HepG2 (cell line): ENCODE data around the gene XCL2. TPM values are rescaled to one million over a fixed set of nuclear protein-coding genes. Genes with fewer than 3 reads are reported as not detected.

Experiments used
- ATAC-seq: fragments of 200-7000 bp; cut with Tn5 transposase; 3 replicates; pipeline ENCODE4 v1.9.1; 2020; ENCODE audit warnings: mild to moderate bottlenecking, moderate library complexity
- BruUV-seq: library from RNA; stranded (reverse); fragments of 400-500 nt; replicated peaks from 2 replicates; lab custom pipeline; 2021; lab: Mats Ljungman, UMichigan
- CTCF ChIA-PET: fragments of 300-600 bp; formaldehyde crosslinking; extraction: SDS; loops from one replicate; lab custom pipeline; 2021; ENCODE audit warnings: low total read pairs, inconsistent platforms, low intra/inter-chr PET ratio; lab: Yijun Ruan, JAX
- POLR2A ChIA-PET: fragments of 350-600 bp; sonication (Branson Sonifier 250); formaldehyde crosslinking; loops from one replicate; lab custom pipeline; 2020; ENCODE audit warnings: antibody characterized with exemption, inconsistent platforms; lab: Yijun Ruan, JAX
- DNase-seq: peaks from one replicate; pipeline ENCODE4 v3.0.0-alpha.2; 2015; ENCODE audit warnings: low spot score
- FAIRE-seq: peaks from 3 replicates; lab custom pipeline; 2011; peaks lifted over from hg19 to GRCh38; lab: Jason Lieb, UNC
- H2AFZ ChIP-seq: one replicate; pipeline ENCODE4 v1.6.1; 2011; ENCODE audit warnings: low read length, inconsistent platforms
- H3K27ac ChIP-seq: fragments of 300-600 bp; 3 replicates; pipeline ENCODE4 v1.8.0; 2011; ENCODE audit warnings: mixed run types, mild to moderate bottlenecking, mixed read lengths, low read length, inconsistent platforms; ENCODE audit not compliant: insufficient read depth; ENCODE audit errors: extremely low read length
- H3K27me3 ChIP-seq, 2 experiments: fragments of 200-600 bp in 1 of 2; 2 replicates in 1 of 2; 3 replicates in 1 of 2; pipeline versions ENCODE4 v1.6.0 to v1.8.0; 2011; ENCODE audit warnings: low read length in 2 of 2, mild to moderate bottlenecking in 2 of 2, moderate library complexity in 2 of 2, inconsistent platforms in 1 of 2; ENCODE audit not compliant: insufficient read depth in 2 of 2, control insufficient read depth in 1 of 2
- H3K36me3 ChIP-seq, 2 experiments: fragments of 200-600 bp in 1 of 2; replicated peaks in 1 of 2; 2 replicates in 1 of 2; 3 replicates in 1 of 2; pipeline versions ENCODE4 v1.5.1 to v1.8.0; 2011; ENCODE audit warnings: low read length in 2 of 2, inconsistent platforms in 1 of 2; ENCODE audit not compliant: insufficient read depth in 2 of 2, control insufficient read depth in 1 of 2
- H3K4me1 ChIP-seq: 2 replicates; pipeline ENCODE4 v1.5.1; 2012; ENCODE audit warnings: low read length, inconsistent platforms; ENCODE audit not compliant: insufficient read depth
- H3K4me2 ChIP-seq: 2 replicates; pipeline ENCODE4 v1.6.0; 2011; ENCODE audit warnings: low read depth, low read length, inconsistent platforms
- H3K4me3 ChIP-seq, 3 experiments: fragments of 200-600 bp in 1 of 3; sonication (generic), shearing (Covaris generic) in 1 of 3; replicated peaks in 1 of 3; 2 replicates each; pipeline ENCODE4 v1.5.1; 2011 to 2016; ENCODE audit warnings: low read length in 3 of 3, inconsistent platforms in 2 of 3, low read depth in 2 of 3, mild to moderate bottlenecking in 2 of 3, control low read depth in 1 of 3, mixed read lengths in 1 of 3; ENCODE audit not compliant: insufficient read depth in 1 of 3
- H3K79me2 ChIP-seq: one replicate; pipeline ENCODE4 v1.6.1; 2011; ENCODE audit warnings: low read length, inconsistent platforms; ENCODE audit not compliant: insufficient read depth
- H3K9ac ChIP-seq: 2 replicates; pipeline ENCODE4 v1.6.0; 2011; ENCODE audit warnings: mild to moderate bottlenecking, low read depth, low read length, inconsistent platforms; ENCODE audit not compliant: insufficient read depth
- H3K9me3 ChIP-seq: 2 replicates; pipeline ENCODE4 v1.5.1; 2012; ENCODE audit warnings: mild to moderate bottlenecking, low read length
- H4K20me1 ChIP-seq: 2 replicates; pipeline ENCODE4 v1.6.0; 2011; ENCODE audit warnings: inconsistent platforms, mild to moderate bottlenecking, low read length, moderate library complexity; ENCODE audit not compliant: insufficient read depth
- ARNTL ChIP-seq: sonication (generic); formaldehyde crosslinking; IDR thresholded peaks from 2 replicates; pipeline ENCODE4 v1.4.0; 2020; ENCODE audit warnings: mild to moderate bottlenecking, missing genetic modification reagents
- ATF7 ChIP-seq, 2 experiments: fragments of 450-650 bp in 1 of 2; sonication (generic) in 1 of 2; formaldehyde crosslinking in 1 of 2; IDR thresholded peaks; 2 replicates each; pipeline versions ENCODE4 v1.4.0 to v1.6.1; 2016 to 2020; ENCODE audit warnings: antibody characterized with exemption in 1 of 2, mild to moderate bottlenecking in 1 of 2, missing genetic modification reagents in 1 of 2
- CREB1 ChIP-seq, 2 experiments: fragments of 450-650 bp in 1 of 2; IDR thresholded peaks; 2 replicates each; pipeline ENCODE4 v1.6.1; 2016 to 2017; ENCODE audit warnings: control low read depth in 1 of 2, mild to moderate bottlenecking in 1 of 2, missing compliant biosample characterization in 1 of 2, missing genetic modification characterization in 1 of 2
- ZNF558 ChIP-seq: sonication (generic); formaldehyde crosslinking; IDR thresholded peaks from 2 replicates; pipeline ENCODE4 v1.9.0; 2022; ENCODE audit warnings: mild to moderate bottlenecking, missing genetic modification reagents, borderline replicate concordance
- ZNF652 ChIP-seq: IDR thresholded peaks from 2 replicates; pipeline ENCODE4 v1.6.1; 2016; ENCODE audit warnings: low read depth, borderline replicate concordance
- WGBS: methylation state at CpG from one replicate; pipeline ENCODE4 v1.1.6; 2017; ENCODE audit warnings: low lambda C conversion rate; 5-methylcytosine and 5-hydroxymethylcytosine counted together
- in situ Hi-C: cut with HindIII; loops from 2 replicates; pipeline ENCODE4 v1.10.0; 2017; ENCODE audit warnings: low pct_unique_long_range_greater_than_20kb; ENCODE audit not compliant: extremely low pct_ligation_motif_present
- intact Hi-C: fragments of 100-400 bp; cut with micrococcal nuclease; formaldehyde crosslinking; loops from one replicate; pipeline ENCODE4 v1.10.0; 2022; ENCODE audit not compliant: unreplicated experiment
- polyA plus RNA-seq, 8 experiments: library from polyadenylated mRNA; depleted of rRNA in 3 of 8; stranded (reverse) in 7 of 8; unstranded in 1 of 8; fragments of >200 nt; fragmentation: Illumina TruSeq in 4 of 8; extraction: Trizol in 4 of 8; gene quantifications; 2 replicates each; pipeline versions ENCODE4 v1.2.1 to v1.2.3, GENCODE V29; 2011 to 2016; ENCODE audit warnings: low read depth in 4 of 8, missing spikeins in 1 of 8, mixed read lengths in 1 of 8; ENCODE audit not compliant: insufficient read depth in 1 of 8
- total RNA-seq, 5 experiments: library from RNA; depleted of rRNA; stranded (reverse); fragments of >200 nt; fragmentation: Illumina TruSeq; extraction: Trizol; gene quantifications; 2 replicates each; pipeline ENCODE4 v1.2.3, GENCODE V29; 2016; ENCODE audit warnings: low read depth in 1 of 5
- TF ChIP-seq, protein P1 (sequence below): sonication (generic); formaldehyde crosslinking; IDR thresholded peaks from 2 replicates; pipeline ENCODE4 v1.4.0; 2020; ENCODE audit warnings: missing genetic modification reagents

The XCL2 gene
- total and polyA plus RNA-seq, 2 of the 13 experiments (the other 11 are each of a cell fraction or from before 2014, with no cell fraction given) = 0.50 TPM; not detected in 1

DNA sequence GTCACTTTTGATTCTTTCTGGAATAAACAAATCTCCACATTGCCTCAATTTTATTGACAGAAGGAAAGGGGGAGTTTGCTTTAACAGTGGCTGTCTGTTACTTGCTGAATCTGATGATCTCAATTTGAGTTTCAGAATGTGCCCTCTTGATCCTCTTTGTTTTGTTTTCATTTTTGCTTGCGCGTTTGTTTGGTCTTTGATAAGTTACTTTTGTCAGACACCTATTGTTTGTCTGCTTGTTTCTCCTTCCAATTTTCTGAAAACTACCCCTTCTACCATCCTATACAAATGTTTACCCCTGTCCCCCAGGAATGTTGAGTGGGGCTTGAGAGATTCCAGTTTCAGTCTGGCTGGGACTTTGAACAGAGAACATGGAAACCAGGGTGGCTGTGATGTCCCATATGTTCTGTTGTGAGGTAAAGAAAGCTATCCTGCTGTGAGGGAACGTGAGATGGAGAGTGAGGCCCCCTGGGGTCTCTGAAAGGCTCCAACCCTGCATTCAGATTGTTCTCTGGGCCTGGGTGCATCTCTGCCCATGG is 11.8 kb upstream of the XCL2 start (continued):
- TF ChIP-seq ZNF558 (CRISPR knock-in tag) (no peak), CREB1 (IDR thresholded peaks at IDR 0.05) (no peak), CREB1 (CRISPR knock-in tag; IDR thresholded peaks at IDR 0.05) (peak; percentile 22; the same call in 1 of the 2 replicates), ARNTL (CRISPR knock-in tag) (no peak)

DNA sequence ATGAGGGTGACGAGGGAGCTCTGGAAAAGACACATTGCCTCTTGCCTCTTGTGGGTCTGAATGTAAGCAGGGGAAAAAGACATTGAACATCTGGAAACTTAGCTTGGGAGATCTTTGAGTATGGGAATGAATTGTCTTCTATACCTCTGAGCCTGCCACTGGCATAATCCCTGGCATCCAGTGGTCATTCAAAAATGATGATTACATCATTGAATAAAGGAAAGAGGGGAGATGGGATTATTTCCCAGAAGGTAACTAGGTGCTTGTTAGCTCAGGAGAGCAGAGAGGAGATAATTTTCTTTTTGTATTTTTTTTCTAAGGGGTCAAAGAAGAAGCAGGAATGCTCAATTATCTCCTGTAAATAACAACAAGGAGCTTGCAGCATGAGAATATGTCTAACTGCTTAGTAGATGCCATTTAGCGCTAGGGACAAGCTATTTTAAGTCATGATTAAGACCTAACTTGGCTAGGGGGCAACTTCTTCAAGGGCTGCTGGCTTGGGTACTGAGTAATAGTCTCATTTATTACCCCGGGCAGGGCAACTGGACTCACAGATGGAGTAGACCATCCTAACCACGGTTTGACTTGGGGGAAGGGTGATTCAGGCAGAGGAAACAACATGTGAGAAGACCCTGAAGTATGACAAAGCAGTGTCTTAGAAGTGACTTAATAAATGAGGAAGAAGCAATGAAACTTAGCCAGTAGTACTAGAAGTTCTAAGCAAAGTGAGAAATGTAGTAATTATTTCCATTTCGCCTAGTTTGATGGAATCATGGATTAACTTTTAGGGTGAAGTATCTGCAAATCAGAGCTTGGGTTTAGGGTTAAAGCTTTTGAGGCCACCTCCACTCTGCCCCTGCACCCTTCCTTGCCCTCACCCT is 11.0 kb upstream of the XCL2 start:
- BruUV-seq = no TSS peak
- no peaks in the 10 kb centered on the region for H3K36me3 ChIP-seq
- no peak for ATAC-seq
- H3K9ac ChIP-seq = peak overlapping the region; percentile 52
- ChIA-PET POLR2A (no interaction called here), CTCF (no interaction called here)
- H3K27me3 ChIP-seq = no peaks in the 10 kb centered on the region
- in situ Hi-C loops = no loop called here
- H2AFZ ChIP-seq = no peak overlapping the region
- FAIRE-seq = no peak
- H3K27ac ChIP-seq = peak overlapping the region; percentile 74
- H3K4me1 ChIP-seq = peaks cover 79% of the 10 kb centered on the region
- WGBS = 86% methylated on average over 5 of the region's 5 CpGs
- H3K9me3 ChIP-seq = no peaks in the 10 kb centered on the region
- no peak for TF ChIP-seq ZNF652 (CRISPR knock-in tag)
- TF ChIP-seq, protein P1, sequence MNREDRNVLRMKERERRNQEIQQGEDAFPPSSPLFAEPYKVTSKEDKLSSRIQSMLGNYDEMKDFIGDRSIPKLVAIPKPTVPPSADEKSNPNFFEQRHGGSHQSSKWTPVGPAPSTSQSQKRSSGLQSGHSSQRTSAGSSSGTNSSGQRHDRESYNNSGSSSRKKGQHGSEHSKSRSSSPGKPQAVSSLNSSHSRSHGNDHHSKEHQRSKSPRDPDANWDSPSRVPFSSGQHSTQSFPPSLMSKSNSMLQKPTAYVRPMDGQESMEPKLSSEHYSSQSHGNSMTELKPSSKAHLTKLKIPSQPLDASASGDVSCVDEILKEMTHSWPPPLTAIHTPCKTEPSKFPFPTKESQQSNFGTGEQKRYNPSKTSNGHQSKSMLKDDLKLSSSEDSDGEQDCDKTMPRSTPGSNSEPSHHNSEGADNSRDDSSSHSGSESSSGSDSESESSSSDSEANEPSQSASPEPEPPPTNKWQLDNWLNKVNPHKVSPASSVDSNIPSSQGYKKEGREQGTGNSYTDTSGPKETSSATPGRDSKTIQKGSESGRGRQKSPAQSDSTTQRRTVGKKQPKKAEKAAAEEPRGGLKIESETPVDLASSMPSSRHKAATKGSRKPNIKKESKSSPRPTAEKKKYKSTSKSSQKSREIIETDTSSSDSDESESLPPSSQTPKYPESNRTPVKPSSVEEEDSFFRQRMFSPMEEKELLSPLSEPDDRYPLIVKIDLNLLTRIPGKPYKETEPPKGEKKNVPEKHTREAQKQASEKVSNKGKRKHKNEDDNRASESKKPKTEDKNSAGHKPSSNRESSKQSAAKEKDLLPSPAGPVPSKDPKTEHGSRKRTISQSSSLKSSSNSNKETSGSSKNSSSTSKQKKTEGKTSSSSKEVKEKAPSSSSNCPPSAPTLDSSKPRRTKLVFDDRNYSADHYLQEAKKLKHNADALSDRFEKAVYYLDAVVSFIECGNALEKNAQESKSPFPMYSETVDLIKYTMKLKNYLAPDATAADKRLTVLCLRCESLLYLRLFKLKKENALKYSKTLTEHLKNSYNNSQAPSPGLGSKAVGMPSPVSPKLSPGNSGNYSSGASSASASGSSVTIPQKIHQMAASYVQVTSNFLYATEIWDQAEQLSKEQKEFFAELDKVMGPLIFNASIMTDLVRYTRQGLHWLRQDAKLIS = no peak
- peak; percentile 53; the same call in 1 of the 2 replicates for TF ChIP-seq ATF7 (IDR thresholded peaks at IDR 0.05)
- no peak for TF ChIP-seq ATF7 (CRISPR knock-in tag; IDR thresholded peaks at IDR 0.05)
- H3K4me2 ChIP-seq = peak overlapping the region; percentile 58
- peaks cover 2% of the 10 kb centered on the region for H3K79me2 ChIP-seq
- intact Hi-C loops = loop anchor here (5.0 kb wide), 2 partner anchors 58 to 113 kb away; no protein-coding TSS in a partner anchor
- no peaks in the 10 kb centered on the region for H4K20me1 ChIP-seq
- no peak for DNase-seq
- H3K4me3 ChIP-seq = no peak overlapping the region
